AG04449 (cell line): ENCODE data around the gene GPM6B.

Experiments used
- CTCF ChIA-PET: fragments of 350-600 bp; formaldehyde crosslinking; extraction: SDS; loops from one replicate; lab custom pipeline; 2021; ENCODE audit warnings: antibody characterized with exemption; lab: Yijun Ruan, JAX
- POLR2A ChIA-PET: fragments of 400-600, 350-600 bp; formaldehyde crosslinking; extraction: SDS; loops from one replicate; lab custom pipeline; 2020; ENCODE audit warnings: antibody characterized with exemption, inconsistent platforms; lab: Yijun Ruan, JAX
- DNase-seq: peaks from one replicate; pipeline ENCODE4 v3.0.0-alpha.2; 2010; ENCODE audit warnings: low read depth, low spot score
- H3K4me3 ChIP-seq: 2 replicates; pipeline ENCODE4 v1.5.1; 2011; ENCODE audit warnings: low read depth, mild to moderate bottlenecking, control low read depth, low read length
- TF ChIP-seq, protein P1 (sequence below): IDR thresholded peaks from one replicate; pipeline ENCODE4 v1.5.1; 2011; ENCODE audit warnings: mild to moderate bottlenecking, moderate library complexity, low read length, control low read depth, inconsistent platforms; ENCODE audit not compliant: insufficient read depth; ENCODE audit errors: missing control alignments

Gene GPM6B

DNA sequence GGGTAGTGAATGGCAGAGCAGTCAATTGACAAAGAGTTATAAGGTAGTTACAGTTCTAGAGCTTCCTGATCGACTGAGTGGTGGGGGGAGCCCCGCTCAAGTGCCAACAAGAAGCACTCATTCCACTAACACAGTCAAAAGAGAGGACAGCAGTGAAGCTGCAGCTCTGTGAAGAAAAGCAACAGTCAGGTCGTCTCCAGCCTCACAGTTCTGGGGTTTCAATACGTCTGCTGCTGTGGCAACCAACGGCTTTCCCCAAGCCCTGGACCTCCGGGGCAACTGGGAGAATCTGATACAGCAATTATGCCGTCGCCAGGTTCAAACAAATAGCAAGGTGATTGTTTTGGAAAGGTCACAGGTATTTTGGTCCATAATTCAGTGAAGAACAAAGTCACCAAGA lies 30.8 kb downstream of the GPM6B start:
- ChIA-PET POLR2A (no interaction called here), CTCF (no interaction called here)
- TF ChIP-seq, protein P1, sequence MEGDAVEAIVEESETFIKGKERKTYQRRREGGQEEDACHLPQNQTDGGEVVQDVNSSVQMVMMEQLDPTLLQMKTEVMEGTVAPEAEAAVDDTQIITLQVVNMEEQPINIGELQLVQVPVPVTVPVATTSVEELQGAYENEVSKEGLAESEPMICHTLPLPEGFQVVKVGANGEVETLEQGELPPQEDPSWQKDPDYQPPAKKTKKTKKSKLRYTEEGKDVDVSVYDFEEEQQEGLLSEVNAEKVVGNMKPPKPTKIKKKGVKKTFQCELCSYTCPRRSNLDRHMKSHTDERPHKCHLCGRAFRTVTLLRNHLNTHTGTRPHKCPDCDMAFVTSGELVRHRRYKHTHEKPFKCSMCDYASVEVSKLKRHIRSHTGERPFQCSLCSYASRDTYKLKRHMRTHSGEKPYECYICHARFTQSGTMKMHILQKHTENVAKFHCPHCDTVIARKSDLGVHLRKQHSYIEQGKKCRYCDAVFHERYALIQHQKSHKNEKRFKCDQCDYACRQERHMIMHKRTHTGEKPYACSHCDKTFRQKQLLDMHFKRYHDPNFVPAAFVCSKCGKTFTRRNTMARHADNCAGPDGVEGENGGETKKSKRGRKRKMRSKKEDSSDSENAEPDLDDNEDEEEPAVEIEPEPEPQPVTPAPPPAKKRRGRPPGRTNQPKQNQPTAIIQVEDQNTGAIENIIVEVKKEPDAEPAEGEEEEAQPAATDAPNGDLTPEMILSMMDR, result no peak
- no peak for DNase-seq
- H3K4me3 ChIP-seq, result no peak overlapping the region

DNA sequence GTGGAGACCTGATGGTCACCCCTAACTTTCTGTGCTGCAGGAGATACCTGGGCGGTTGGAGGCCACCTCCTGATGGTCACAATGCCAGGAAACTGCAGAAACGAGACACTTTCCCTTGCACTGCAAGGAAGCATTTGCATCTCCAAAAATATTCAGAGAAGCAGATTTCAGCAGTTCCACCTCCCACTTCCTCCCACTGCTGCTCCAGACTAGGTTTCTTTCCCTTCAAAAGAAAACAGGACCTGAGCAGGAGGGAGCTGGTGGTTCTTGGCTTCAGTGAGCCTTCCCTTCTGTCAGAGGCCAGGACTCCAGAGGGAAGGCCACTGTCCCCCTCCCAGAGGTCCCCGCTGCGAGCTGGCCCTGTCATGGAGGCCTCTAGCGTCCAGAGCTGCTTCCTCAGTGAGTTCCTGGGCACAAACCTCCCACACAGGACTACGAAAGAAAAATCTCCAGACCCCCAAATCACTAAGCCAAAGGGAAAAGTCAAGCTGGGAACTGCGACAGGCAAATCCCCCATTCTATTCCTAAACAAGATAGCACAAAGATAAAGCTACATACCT lies 35.9 kb downstream of the GPM6B start:
- no peak overlapping the region for H3K4me3 ChIP-seq
- no peak for DNase-seq
- POLR2A ChIA-PET, result no interaction called here
- CTCF ChIA-PET, result interaction anchor here (1.9 kb wide), 1 partner anchor 251 kb away, joined by 4 read pairs; no protein-coding TSS in a partner anchor
- TF ChIP-seq, protein P1, result no peak

DNA sequence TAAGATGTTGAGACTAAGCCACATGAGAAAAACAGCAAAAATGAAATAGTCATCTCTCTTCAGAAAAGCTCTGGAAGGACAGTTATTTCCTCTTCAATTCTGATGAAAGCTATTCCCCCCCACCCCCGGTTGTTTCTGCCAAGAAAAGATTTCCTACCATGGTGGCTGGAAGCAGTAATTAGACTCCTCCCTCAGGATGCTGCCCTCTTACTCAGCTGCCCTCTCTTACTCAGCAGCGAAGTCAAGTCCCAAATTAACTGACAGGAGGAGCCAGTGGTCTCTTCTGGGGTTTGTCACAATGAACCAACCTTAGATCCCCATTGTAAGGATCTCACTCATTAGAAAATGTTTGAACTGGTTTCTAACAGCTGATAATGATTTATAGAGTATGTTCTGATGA lies 38.0 kb downstream of the GPM6B start:
- ChIA-PET POLR2A (no interaction called here), CTCF (no interaction called here)
- no peak for DNase-seq
- TF ChIP-seq, protein P1, result no peak
- no peak overlapping the region for H3K4me3 ChIP-seq

DNA sequence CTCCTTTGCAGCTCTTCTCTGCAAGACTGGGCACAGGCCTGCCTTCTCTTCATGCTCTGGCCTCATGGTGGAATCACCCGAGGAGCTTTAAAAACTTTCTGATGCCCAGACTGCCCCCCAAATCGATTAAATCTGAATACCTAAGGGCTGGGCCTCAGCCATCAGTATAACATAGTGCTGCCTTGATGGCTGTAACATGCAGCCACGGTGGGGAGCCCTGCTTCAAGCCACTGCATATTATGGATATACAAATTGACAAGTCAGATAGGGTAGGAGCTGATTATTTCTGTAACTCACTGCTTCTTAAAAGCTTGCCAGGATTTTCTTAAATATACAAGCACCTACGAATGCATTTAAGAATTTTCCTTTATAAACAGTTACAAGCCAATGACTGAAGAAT lies 40.5 kb downstream of the GPM6B start:
- ChIA-PET CTCF (no interaction called here), POLR2A (no interaction called here)
- no peak overlapping the region for H3K4me3 ChIP-seq
- TF ChIP-seq, protein P1, result no peak
- DNase-seq, result no peak

DNA sequence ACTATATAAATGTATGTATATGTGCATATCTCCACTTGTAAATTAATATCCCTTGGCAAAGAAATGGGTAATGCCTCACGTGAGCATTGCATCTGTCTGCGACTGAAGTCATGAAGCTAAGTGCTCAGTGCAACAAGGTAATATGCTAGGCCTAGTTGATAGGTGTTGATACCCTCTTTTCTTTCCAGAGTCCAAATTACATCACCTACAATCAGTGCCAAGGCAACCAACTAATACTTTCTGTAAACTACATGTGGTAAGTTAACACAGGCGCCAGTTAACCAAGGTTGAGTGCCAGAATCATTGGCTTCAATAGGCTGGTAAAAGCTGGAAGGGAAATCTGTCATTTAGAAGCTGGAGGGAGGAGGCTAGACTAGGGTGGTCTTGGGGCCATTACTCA lies 41.1 kb downstream of the GPM6B start:
- no peak for DNase-seq
- CTCF ChIA-PET, result interaction anchor here (1.4 kb wide), 1 partner anchor 25 kb away, joined by 3 read pairs; no protein-coding TSS in a partner anchor
- POLR2A ChIA-PET, result no interaction called here
- TF ChIP-seq, protein P1, result no peak
- H3K4me3 ChIP-seq, result no peak overlapping the region

GRCh38 chrX:13774696-13775095 lies 42.2 kb downstream of the GPM6B start:
- no peak overlapping the region for H3K4me3 ChIP-seq
- POLR2A ChIA-PET, result no interaction called here
- TF ChIP-seq, protein P1, result no peak
- no peak for DNase-seq
- CTCF ChIA-PET, result interaction anchor here (1.4 kb wide), 1 partner anchor 24 kb away, joined by 3 read pairs; no protein-coding TSS in a partner anchor
